Stimulated activated CD8-positive, alpha-beta memory T cell treated with anti-CD3 and anti-CD28 coated beads, Interleukin-15, amount 100 ng/mL, for 48 hours (primary cell): ENCODE measurements around the gene ADAM19.

Experiments
- DNase-seq, 2 donors: peaks; one replicate each; pipeline ENCODE4 v3.0.0-alpha.2; 2020; ENCODE audit warnings: low read depth in 2 of 2

Gene ADAM19

GRCh38 chr5:157542282-157543000, 33.1 kb downstream of the ADAM19 start:
- DNase-seq, result no peak

- no peak for DNase-seq
Observed at GRCh38 chr5:157541447-157542118, 34.0 kb downstream of the ADAM19 start.

GRCh38 chr5:157540707-157541446, 34.7 kb downstream of the ADAM19 start:
- peak; percentile 20 to 22 for DNase-seq

- DNase-seq, result no peak
Observed at GRCh38 chr5:157540124-157540523, 35.5 kb downstream of the ADAM19 start.

- no peak for DNase-seq
Observed at GRCh38 chr5:157539503-157540022, 36.0 kb downstream of the ADAM19 start.

GRCh38 chr5:157538311-157538710, 37.3 kb downstream of the ADAM19 start:
- no peak for DNase-seq

GRCh38 chr5:157535042-157535865, 40.3 kb downstream of the ADAM19 start:
- no peak for DNase-seq

GRCh38 chr5:157533011-157533481, 42.5 kb downstream of the ADAM19 start:
- no peak for DNase-seq

GRCh38 chr5:157532022-157532421, 43.6 kb downstream of the ADAM19 start:
- DNase-seq, result no peak

GRCh38 chr5:157530226-157530972, 45.2 kb downstream of the ADAM19 start:
- DNase-seq, result no peak

- no peak for DNase-seq
Observed at GRCh38 chr5:157529002-157529401, 46.6 kb downstream of the ADAM19 start.

- no peak for DNase-seq
Observed at GRCh38 chr5:157528036-157528632, 47.4 kb downstream of the ADAM19 start.

GRCh38 chr5:157524887-157525286, 50.7 kb downstream of the ADAM19 start:
- no peak for DNase-seq

GRCh38 chr5:157523976-157524375, 51.6 kb downstream of the ADAM19 start:
- no peak for DNase-seq

GRCh38 chr5:157521704-157522029, 53.9 kb downstream of the ADAM19 start:
- DNase-seq, result no peak

- DNase-seq, result no peak
Observed at GRCh38 chr5:157520911-157521703, 54.5 kb downstream of the ADAM19 start.

- DNase-seq, result no peak
Observed at GRCh38 chr5:157519579-157520253, 55.9 kb downstream of the ADAM19 start.

- peak in 1 of 2 donors; percentile 20 for DNase-seq
Observed at GRCh38 chr5:157518963-157519362, 56.6 kb downstream of the ADAM19 start.
